ENCODE results near the gene RFT1.

DNA sequence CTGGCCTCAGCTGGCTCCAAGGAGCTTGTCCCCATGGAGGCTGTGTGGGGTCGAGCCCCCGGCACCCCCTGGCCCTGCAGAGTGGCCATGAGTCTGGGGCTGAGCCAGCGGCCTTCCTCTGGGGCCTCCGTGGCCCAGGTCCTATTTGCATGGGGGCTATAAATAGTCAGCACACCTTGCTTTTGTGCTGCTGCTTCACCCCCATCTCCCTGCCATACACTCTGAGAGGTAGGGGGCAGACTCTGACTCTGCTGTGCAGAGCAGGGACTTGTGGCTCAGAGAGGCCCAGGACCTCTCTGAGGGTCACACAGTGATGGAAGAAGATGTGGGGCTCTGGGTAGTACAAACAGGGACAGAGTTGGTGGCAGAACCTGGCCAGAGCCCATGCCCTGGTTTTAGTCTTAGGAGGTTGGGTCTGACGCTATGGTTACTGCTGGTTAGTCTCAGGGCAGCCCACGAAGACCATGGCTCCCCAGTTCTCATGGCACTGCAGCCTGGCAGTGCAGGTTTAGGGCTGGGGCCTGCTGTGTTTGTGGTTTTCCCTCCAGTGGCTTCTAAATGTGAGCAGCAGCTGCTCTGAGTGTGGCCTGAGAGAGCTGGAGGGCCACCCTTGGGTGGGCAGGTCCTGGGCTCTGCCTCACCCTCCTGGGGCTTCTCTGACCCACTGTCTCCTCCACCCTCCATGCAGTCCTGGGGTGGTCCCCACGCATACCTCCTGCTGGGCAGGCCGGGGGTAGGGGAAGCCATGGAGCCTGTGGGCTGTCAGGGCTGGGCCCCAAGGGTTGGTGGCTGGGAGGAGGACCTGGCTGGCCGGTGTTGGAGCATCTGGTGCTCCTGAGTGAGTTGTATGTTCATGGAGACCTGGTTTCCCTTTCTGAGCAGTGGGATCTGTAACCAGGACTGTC is 44.4 kb upstream of the RFT1 start:
- TF ChIP-seq POLR2A (IDR thresholded peaks at IDR 0.05), result no peak
- TF ChIP-seq, protein P1, sequence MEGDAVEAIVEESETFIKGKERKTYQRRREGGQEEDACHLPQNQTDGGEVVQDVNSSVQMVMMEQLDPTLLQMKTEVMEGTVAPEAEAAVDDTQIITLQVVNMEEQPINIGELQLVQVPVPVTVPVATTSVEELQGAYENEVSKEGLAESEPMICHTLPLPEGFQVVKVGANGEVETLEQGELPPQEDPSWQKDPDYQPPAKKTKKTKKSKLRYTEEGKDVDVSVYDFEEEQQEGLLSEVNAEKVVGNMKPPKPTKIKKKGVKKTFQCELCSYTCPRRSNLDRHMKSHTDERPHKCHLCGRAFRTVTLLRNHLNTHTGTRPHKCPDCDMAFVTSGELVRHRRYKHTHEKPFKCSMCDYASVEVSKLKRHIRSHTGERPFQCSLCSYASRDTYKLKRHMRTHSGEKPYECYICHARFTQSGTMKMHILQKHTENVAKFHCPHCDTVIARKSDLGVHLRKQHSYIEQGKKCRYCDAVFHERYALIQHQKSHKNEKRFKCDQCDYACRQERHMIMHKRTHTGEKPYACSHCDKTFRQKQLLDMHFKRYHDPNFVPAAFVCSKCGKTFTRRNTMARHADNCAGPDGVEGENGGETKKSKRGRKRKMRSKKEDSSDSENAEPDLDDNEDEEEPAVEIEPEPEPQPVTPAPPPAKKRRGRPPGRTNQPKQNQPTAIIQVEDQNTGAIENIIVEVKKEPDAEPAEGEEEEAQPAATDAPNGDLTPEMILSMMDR (IDR thresholded peaks at IDR 0.05), result no peak
